H1 (cell line): ENCODE results near the gene ADRA2C. TPM values are rescaled to one million over a fixed set of nuclear protein-coding genes. Genes with fewer than 3 reads are reported as not detected.

ENCODE experiments used
- BRCA1 ChIP-seq: IDR thresholded peaks from 2 replicates; pipeline ENCODE4 v1.6.1; 2012; ENCODE audit warnings: low read depth, low read length, improper control_type of control experiment
- EP300 ChIP-seq, 2 experiments: IDR thresholded peaks; 1 replicate in 1 of 2; 2 replicates in 1 of 2; pipeline ENCODE4 v1.6.1; 2011 to 2012; ENCODE audit warnings: low read depth in 2 of 2, low read length in 2 of 2, mild to moderate bottlenecking in 2 of 2, borderline replicate concordance in 1 of 2, inconsistent platforms in 1 of 2, moderate library complexity in 1 of 2
- HDAC6 ChIP-seq: IDR thresholded peaks from one replicate; pipeline ENCODE4 v1.7.1; 2012; ENCODE audit warnings: low read depth, mild to moderate bottlenecking, inconsistent platforms, low read length, moderate library complexity
- JUN ChIP-seq: IDR thresholded peaks from 2 replicates; pipeline ENCODE4 v1.6.1; 2011; ENCODE audit warnings: low read depth, mild to moderate bottlenecking, improper control_type of control experiment, low read length
- RXRA ChIP-seq: IDR thresholded peaks from 2 replicates; pipeline ENCODE4 v1.6.1; 2011; ENCODE audit warnings: low read depth, mild to moderate bottlenecking, low read length, moderate library complexity; ENCODE audit not compliant: insufficient read depth
- SRF ChIP-seq: IDR thresholded peaks from 2 replicates; pipeline ENCODE4 v1.6.1; 2011; ENCODE audit warnings: mild to moderate bottlenecking, low read depth, low read length, moderate library complexity
- polyA plus RNA-seq, 7 experiments: library from polyadenylated mRNA; depleted of rRNA in 3 of 7; stranded (reverse) in 5 of 7; unstranded in 2 of 7; fragments of >200 nt in 5 of 7; fragments of 200-250 nt in 2 of 7; gene quantifications; 1 replicate in 5 of 7; 2 replicates in 1 of 7; 4 replicates in 1 of 7; pipeline versions ENCODE4 v1.2.1 to v1.2.3, GENCODE V29; 2011 to 2013; ENCODE audit warnings: missing spikeins in 2 of 7, mixed read lengths in 2 of 7
- total RNA-seq: library from RNA; stranded (reverse); fragmentation: NEBNext Ultra II Directional; extraction: Animal tissue kit (Norgen Biotek cat#: 25700); gene quantifications from 2 replicates; pipeline ENCODE4 v1.2.1, GENCODE V29; 2021

The ADRA2C gene
- total and polyA plus RNA-seq, 2 of the 8 experiments (the other 6 are each of a cell fraction or from before 2014, with no cell fraction given), result 14.6 to 14.8 TPM

DNA sequence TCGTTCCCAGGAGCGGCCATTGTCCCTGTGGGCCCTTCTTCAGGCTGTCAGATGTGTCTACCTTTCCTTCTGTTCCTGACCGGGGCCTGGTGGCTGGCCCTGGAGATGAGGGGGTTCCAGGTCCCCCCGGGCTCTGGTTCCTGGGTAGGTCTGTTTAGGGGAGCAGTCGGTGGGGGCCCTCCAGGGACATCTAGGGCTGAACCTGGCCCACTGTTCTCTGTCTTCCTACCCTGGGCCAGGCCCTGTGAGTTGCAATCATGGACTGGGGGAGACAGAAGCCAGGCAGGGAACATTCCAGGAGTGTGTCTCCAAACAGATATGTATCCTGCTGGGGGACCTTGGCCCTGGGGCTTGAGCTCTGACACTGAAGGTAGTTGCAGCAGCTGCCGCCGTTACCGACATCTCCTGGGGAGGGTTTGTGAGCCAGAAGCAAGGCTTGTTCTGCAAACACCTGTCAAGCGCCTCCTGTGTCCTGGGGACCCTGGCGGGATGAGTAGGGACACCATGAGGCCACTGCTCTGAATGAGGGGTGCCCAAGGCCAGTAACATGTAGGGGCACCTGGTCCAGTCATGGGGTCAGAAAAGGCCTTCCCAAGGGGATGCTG is 49.5 kb upstream of the ADRA2C start (continued):
- no peak for TF ChIP-seq RXRA
- no peak for TF ChIP-seq BRCA1
- TF ChIP-seq SRF, result no peak
- no peak for TF ChIP-seq JUN
- no peak for TF ChIP-seq HDAC6
- no peak for TF ChIP-seq EP300 (IDR thresholded peaks at IDR 0.05; ENCODE audit: borderline replicate concordance in 1 of 2, low read depth in 2 of 2, low read length in 2 of 2)
